H1 (cell line): ENCODE data around the gene NSFL1C.

Experiments
- BCL11A ChIP-seq, 2 experiments: IDR thresholded peaks; one replicate each; pipeline ENCODE4 v1.6.1; 2011; ENCODE audit warnings: low read depth in 2 of 2, low read length in 2 of 2, mild to moderate bottlenecking in 2 of 2
- CHD1 ChIP-seq: IDR thresholded peaks from 2 replicates; pipeline ENCODE4 v1.6.1; 2012; ENCODE audit warnings: low read depth, low read length, improper control_type of control experiment
- EP300 ChIP-seq, 2 experiments: IDR thresholded peaks; 1 replicate in 1 of 2; 2 replicates in 1 of 2; pipeline ENCODE4 v1.6.1; 2011 to 2012; ENCODE audit warnings: low read depth in 2 of 2, low read length in 2 of 2, mild to moderate bottlenecking in 2 of 2, borderline replicate concordance in 1 of 2, inconsistent platforms in 1 of 2, moderate library complexity in 1 of 2
- GTF2F1 ChIP-seq: IDR thresholded peaks from 2 replicates; pipeline ENCODE4 v1.6.1; 2012; ENCODE audit warnings: low read depth, low read length, improper control_type of control experiment, borderline replicate concordance
- NANOG ChIP-seq: IDR thresholded peaks from 2 replicates; pipeline ENCODE4 v1.6.1; 2011; ENCODE audit warnings: low read length, low read depth, mild to moderate bottlenecking, inconsistent platforms; ENCODE audit not compliant: insufficient read depth, poor library complexity, severe bottlenecking
- POLR2A ChIP-seq, 2 experiments: IDR thresholded peaks; 1 replicate in 1 of 2; 2 replicates in 1 of 2; pipeline ENCODE4 v1.6.1; 2011; ENCODE audit warnings: low read depth in 2 of 2, low read length in 2 of 2, mild to moderate bottlenecking in 2 of 2; ENCODE audit errors: control extremely low read depth in 1 of 2
- POLR2AphosphoS5 ChIP-seq: IDR thresholded peaks from 2 replicates; pipeline ENCODE4 v1.6.1; 2011; ENCODE audit warnings: low read depth, low read length
- SUZ12 ChIP-seq: fragments of 200-600 bp; sonication (generic); IDR thresholded peaks from 2 replicates; pipeline ENCODE4 v1.6.1; 2012; ENCODE audit warnings: mild to moderate bottlenecking, inconsistent platforms, low read length, moderate library complexity, mixed read lengths
- TCF12 ChIP-seq: IDR thresholded peaks from 2 replicates; pipeline ENCODE4 v1.6.1; 2011; ENCODE audit warnings: low read depth, mild to moderate bottlenecking, low read length
- TF ChIP-seq, protein P1 (sequence below), 3 experiments: IDR thresholded peaks; 1 replicate in 2 of 3; 2 replicates in 1 of 3; pipeline versions ENCODE4 v1.5.1 to v1.6.1; 2011; ENCODE audit warnings: low read length in 3 of 3, mild to moderate bottlenecking in 3 of 3, inconsistent platforms in 2 of 3, low read depth in 1 of 3, moderate library complexity in 1 of 3; ENCODE audit not compliant: insufficient read depth in 1 of 3; ENCODE audit errors: control extremely low read depth in 1 of 3

DNA sequence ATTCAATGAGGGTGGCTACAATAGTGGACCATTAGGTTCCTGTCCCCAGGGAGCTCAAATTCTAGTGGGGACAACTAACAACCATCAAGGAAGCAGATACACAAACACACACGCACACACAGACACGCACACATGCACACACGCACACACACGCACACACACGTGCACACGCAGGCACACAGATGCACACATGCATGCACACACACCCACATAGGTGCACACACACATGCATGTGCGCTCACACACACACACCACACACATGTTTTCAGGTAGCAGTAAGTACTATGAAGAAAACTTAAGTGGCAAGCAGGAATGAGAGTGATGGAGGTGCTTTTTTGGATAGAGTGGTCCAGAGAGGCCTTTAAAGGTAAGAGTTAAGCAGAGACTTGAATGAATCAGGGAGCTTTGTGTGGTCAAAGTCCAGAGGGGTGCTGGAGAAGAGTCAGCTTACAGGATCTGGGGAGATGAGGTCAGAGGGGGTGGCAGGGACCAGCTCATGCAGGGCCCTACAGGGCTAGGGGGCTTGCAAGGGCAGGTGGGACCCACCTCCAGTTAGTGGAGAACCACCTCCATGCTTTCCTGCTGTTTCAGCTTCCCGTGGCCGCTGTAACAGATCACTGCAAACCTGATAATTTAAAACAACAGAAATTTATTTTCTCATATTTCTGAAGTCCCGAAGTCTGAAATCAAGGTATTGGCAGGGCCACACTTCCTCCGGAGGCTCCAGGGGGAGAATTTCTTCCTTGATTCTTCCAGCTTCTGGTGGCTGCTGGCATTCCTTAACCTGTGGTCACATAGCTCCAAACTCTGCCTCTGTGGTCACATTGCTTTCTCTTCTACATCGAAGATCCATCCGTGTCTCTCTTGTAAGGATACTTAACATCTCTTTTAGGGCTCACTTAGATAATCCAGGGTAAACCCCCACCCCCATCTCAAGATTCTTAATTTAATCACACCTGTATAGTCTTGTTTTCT is 6.9 kb upstream of the NSFL1C start:
- TF ChIP-seq, protein P1, sequence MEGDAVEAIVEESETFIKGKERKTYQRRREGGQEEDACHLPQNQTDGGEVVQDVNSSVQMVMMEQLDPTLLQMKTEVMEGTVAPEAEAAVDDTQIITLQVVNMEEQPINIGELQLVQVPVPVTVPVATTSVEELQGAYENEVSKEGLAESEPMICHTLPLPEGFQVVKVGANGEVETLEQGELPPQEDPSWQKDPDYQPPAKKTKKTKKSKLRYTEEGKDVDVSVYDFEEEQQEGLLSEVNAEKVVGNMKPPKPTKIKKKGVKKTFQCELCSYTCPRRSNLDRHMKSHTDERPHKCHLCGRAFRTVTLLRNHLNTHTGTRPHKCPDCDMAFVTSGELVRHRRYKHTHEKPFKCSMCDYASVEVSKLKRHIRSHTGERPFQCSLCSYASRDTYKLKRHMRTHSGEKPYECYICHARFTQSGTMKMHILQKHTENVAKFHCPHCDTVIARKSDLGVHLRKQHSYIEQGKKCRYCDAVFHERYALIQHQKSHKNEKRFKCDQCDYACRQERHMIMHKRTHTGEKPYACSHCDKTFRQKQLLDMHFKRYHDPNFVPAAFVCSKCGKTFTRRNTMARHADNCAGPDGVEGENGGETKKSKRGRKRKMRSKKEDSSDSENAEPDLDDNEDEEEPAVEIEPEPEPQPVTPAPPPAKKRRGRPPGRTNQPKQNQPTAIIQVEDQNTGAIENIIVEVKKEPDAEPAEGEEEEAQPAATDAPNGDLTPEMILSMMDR (IDR thresholded peaks at IDR 0.05; ENCODE audit: control extremely low read depth in 1 of 3, insufficient read depth in 1 of 3, low read depth in 1 of 3, low read length in 3 of 3): no peak
- no peak for TF ChIP-seq GTF2F1
- TF ChIP-seq BCL11A (IDR thresholded peaks at IDR 0.05; ENCODE audit: low read depth in 2 of 2, low read length in 2 of 2): no peak
- no peak for TF ChIP-seq NANOG
- no peak for TF ChIP-seq CHD1
- TF ChIP-seq TCF12: no peak
- no peak for TF ChIP-seq POLR2A (IDR thresholded peaks at IDR 0.05; ENCODE audit: control extremely low read depth in 1 of 2, low read depth in 2 of 2, low read length in 2 of 2)
- no peak for TF ChIP-seq POLR2AphosphoS5
- no peak for TF ChIP-seq EP300 (IDR thresholded peaks at IDR 0.05; ENCODE audit: borderline replicate concordance in 1 of 2, low read depth in 2 of 2, low read length in 2 of 2)
- TF ChIP-seq SUZ12: no peak
